Activated CD8-positive, alpha-beta memory T cell treated with anti-CD3 and anti-CD28 coated beads, Interleukin-2, amount 50 U/mL, for 1 hour (primary cell): ENCODE results near the gene ZNF132.
A peak's percentile ranks its signal among the peaks of the same experiment; 100 is the strongest.
"Not testable (repeated sequence)": the region's sequence is repeated elsewhere in the genome, so short reads cannot be mapped to it uniquely, and the experiment has no call there.

Experiments used
- DNase-seq: peaks from one replicate; pipeline ENCODE4 v3.0.0-alpha.2; 2020; ENCODE audit errors: extremely low read depth

Gene ZNF132

GRCh38 chr19:58407658-58408151, 32.2 kb downstream of the ZNF132 start:
- no peak for DNase-seq

- no peak for DNase-seq
Observed at GRCh38 chr19:58406818-58407657, 32.9 kb downstream of the ZNF132 start.

DNA sequence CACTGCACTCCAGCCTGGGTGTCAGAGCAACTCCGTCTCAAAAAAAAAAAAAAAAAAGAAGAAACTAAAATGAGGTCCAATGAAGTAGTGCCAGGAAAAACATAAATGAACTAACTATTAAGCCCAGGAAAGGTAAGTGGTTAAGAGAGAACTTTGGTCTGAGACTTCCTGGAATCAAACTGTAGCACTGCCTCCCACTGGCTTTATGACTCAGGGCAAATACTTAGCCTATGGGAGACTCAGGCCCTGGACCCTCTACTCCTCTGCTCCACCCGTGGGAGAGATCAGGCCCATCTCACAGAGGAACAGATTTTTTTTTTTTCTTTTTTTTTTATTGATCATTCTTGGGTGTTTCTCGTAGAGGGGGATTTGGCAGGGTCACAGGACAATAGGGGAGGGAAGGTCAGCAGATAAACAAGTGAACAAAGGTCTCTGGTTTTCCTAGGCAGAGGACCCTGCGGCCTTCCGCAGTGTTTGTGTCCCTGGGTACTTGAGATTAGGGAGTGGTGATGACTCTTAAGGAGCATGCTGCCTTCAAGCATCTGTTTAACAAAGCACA, 36.0 kb downstream of the ZNF132 start:
- DNase-seq: not testable (repeated sequence)

GRCh38 chr19:58401840-58402421, 38.0 kb downstream of the ZNF132 start:
- no peak for DNase-seq

DNA sequence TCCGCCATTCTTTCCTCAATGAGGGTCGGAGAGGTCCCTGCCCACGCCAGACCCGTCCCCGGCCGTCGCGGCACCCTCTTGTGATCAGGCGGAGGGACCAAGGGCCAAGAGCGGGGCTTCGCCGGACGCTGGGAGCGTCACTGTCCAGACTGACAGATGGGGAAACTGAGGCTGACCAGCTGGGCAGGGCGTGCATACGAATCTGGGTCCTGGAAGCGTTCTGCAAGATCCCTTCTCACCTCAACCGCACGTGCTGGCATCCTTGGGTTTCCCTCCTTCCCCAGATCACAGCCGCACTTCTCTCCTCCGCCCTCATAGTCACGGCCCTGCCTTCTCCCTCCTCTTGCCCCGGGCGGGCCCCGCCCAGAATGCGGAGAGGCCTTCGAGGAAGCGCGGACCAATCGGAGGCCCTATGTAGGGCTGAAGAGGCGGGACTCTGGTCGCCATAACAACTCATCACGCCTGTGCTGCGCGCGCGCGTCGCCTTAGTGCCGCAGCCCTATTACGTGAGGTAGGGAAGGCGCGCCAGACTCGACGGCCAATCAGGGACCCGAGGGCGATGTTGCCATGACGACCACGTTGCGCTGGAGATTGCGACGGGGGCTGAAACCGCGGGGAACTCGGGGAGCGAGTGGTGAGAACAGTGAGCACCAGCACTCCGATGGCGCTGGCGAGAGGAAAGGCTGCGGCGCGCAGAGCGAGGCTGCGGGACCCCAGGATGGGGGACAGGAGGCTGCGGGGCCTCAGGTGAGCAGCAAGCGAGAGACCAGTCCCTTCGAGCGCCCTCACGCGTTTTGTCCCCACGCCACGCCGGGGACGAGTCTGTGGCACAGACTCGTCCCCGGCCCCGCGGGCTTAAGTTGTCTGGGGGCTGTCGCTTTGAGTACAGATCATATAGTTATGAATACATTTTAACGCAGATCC, 38.8 kb downstream of the ZNF132 start:
- DNase-seq: peak; percentile 99

DNA sequence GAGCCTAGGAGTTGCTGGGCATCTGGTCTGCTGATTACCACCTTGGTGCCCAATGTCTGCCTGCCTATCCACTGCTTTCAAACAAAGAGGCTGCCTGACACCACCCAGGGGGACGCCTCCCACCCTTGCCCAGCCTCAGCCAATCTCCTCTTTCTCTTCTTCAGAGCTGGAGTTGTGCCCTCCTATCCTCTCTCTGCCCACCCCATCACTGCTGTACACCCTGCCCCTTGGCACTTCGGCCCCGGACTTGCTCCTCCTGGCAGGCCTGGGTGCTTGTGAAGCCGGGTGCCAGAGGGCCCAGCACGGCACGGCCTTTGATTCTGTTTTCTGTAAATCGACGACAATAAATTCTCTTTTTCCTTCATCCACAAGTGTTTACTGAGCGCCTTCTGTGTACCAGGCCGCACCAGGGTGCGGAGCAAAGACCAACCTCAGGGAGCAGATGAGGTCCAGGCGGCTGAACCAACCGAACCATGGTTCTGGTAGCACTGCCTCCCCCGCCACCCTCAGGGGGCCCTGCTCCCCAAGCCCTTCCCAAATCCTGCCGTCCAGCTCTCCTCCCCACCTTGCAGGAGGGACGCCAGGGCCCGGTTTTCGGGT, 39.5 kb downstream of the ZNF132 start:
- no peak for DNase-seq

GRCh38 chr19:58399903-58400302, 40.0 kb downstream of the ZNF132 start:
- no peak for DNase-seq

DNA sequence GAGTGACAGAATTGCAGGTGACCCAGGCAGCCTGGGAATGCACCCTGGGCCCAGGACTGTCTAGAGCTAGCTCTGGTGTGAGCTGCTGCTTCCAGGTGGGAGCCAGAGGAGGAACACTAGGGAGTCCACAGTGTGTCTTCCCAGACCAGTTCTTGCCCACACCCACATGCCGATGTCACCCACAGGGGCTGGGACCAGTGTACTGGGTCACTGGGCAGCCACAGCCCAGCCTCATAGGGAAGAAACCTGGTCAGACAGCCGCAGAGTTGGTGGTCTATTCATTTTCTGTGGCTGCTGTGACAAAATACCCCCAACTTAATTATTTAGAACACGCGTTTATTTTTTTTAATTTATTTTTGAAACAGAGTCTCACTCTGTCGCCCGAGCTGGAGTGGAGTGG, 41.4 kb downstream of the ZNF132 start:
- no peak for DNase-seq

DNA sequence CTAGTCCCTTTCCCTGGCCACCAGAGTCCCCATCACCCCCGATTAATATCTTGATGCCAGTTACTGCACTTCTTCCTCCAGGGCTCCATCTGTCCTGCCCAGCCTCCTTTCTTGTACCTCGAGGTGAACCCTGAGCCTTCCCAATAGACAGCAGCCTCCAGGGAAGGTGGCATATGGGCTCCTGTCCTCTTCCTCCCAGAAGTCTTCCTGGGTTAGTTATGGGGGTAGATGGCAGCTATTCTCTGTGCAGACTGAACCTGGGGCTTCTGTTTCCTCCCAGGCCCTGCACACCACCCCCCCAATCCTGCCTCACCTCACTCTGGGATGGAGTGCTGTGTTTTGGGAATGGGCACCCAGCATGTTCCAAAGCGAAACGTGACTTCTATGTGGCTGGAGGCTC, 41.9 kb downstream of the ZNF132 start:
- DNase-seq: no peak

DNA sequence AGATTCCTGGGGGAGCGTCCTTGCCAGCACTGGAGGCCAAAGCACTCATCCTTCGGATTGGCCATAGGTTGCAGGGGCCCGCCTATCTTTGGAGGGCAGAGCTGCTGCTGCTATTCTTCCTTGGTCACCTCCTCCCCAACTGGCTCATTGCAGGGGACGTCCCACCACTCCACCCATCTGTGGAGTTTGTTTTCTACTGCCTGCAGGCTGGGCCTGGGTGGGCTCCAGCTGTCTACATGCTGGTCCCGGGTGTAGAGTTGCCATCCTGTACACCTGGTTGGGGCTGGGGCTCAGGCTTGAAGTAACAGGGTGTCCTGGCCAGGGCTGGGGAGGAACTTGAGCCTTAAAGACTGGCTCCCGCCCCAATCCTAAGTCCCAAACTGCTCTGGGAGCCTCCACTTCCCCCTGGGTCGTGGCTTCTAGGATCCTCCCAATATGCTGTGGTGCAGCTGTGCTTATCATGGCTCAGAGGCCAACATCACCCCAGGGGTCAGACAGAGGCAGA, 42.4 kb downstream of the ZNF132 start:
- DNase-seq: no peak

DNA sequence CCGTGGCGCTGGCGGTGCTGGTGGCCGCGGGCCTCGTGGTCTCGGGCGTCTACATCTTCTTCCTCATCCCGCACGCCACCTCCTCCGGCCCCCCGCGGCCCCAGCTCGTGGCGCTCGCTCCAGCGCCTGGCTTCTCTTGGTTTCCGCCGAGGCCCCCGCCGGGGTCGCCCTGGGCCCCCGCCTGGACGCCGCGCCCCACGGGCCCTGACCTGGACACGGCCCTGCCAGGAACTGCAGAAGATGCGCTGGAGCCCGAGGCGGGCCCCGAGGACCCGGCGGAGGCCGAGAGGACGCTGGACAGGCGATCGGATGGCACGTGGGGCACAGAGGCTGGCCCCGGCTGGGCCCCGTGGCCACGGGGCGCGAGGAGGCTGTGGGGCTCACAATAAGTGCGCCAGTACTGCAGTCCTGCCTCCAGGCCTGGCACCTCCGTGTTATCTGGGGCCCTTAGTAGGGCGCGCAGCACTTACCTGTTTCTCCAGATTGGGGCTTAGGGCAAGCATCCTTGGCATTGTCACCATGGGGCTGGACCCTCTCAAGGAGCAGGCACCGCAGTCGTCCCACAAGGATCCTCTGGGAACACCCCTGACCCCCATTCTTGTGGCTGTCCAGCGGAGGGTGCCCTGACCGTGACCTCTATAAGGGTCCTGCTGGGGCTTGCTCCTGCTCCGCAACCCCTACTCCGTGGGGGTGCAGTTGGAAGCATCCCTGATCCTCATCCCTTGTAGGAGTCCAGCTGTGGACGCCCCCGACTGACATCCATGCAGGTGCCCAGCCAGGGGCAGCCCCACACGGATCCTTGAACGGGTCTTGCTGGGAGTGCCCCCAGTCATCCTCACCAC, 43.0 kb downstream of the ZNF132 start:
- DNase-seq: no peak

DNA sequence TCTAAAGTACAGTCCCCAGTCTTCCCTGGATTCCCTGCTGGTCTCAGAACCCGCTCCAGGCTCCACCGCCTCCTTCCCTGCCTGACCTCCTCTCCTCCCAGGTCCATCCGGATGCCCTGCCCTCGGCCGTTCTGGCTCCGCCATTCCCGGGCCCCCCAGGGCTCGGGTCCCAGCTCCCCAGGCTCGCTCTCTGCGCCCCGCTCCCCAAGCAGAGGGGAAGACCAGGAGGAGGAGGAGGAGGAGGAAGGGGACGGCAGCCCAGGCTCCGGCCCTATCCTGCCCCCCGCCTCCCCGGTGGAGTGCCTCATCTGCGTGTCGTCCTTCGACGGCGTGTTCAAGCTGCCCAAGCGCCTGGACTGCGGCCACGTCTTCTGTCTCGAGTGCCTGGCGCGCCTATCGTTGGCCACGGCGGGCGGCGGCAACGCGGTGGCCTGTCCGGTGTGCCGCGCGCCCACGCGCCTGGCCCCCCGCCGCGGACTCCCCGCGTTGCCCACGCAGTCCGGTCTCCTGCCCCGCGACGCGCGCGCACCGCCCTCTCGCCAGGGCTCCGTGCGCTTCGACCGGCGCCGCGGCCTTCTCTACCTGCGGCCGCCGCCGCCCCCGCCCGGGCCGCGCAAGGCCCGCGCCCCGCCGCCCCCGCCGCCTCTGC, 43.9 kb downstream of the ZNF132 start:
- no peak for DNase-seq

GRCh38 chr19:58395220-58395978, 44.6 kb downstream of the ZNF132 start, which contains the start of gene RNF225:
TSS of gene RNF225 (plus strand) at chr19:58395656. CDS start at chr19:58396090, 434 bp downstream.
- DNase-seq: no peak

- DNase-seq: no peak
Observed at GRCh38 chr19:58394821-58395219, 45.1 kb downstream of the ZNF132 start.

GRCh38 chr19:58393725-58394033, 46.3 kb downstream of the ZNF132 start:
- no peak for DNase-seq

DNA sequence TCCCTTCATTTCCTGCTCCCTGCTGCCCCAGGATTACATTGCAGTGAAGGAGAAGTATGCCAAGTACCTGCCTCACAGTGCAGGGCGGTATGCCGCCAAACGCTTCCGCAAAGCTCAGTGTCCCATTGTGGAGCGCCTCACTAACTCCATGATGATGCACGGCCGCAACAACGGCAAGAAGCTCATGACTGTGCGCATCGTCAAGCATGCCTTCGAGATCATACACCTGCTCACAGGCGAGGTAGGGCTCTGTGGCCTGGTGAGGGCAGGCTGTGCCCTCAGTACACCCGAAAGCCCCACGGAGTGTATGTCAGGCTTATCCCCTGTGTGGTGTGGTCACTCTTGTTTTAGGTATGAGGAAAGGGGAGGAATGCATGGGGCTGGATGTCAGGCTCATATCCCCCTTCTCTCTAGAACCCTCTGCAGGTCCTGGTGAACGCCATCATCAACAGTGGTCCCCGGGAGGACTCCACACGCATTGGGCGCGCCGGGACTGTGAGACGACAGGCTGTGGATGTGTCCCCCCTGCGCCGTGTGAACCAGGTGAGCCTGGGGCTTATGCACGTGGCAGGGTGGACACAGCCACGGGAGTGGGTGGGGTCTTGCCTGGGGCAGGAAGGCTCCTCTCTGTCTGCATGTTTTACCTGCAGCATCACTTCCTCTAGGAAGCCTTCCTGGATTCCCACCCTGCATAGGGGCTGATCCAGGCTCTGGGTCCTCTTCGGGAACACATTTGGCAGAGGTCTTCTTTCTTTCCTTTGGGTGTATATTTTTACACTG, 46.8 kb downstream of the ZNF132 start:
- no peak for DNase-seq

- DNase-seq: no peak
Observed at GRCh38 chr19:58388175-58388526, 51.8 kb downstream of the ZNF132 start.
